Endothelial cell of hepatic sinusoid (primary cell): ENCODE data around the gene PHYHIPL.

ENCODE experiments used
- in situ Hi-C: cut with HindIII; loops from 2 replicates; pipeline ENCODE4 v1.10.0; 2017; ENCODE audit warnings: low sequenced_read_pairs

Gene PHYHIPL

DNA sequence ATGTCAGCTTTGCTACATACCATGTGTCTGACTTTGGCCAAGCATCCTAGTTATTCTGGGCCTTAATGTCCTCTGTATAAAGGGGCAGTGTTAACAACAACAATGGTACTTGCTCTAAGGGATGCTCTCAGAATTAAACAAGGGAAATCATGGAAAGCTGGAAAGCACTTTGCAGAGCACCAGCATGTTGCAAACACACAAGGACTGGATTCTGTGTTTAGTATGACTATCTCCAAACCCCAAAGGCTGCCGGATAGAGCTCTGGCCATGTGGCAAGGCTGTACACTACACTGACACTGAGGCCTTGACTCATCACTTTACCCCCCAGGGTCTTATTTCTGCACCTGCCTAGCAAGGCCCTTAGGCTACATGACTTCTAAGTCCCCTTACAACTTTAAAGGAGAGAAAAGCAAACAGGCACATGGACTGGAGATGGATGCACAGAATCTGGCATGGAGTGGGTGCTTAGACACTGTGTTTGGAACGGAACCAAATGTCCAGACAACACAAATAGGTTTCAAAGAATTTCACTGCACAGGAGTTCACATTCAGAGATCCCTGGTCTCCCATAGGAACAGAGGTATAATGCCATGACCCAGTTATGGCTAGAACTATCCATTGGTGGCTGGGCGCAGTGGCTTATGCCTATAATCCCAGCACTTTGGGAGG lies 111.3 kb downstream of the PHYHIPL start:
- in situ Hi-C loops: no loop called here

DNA sequence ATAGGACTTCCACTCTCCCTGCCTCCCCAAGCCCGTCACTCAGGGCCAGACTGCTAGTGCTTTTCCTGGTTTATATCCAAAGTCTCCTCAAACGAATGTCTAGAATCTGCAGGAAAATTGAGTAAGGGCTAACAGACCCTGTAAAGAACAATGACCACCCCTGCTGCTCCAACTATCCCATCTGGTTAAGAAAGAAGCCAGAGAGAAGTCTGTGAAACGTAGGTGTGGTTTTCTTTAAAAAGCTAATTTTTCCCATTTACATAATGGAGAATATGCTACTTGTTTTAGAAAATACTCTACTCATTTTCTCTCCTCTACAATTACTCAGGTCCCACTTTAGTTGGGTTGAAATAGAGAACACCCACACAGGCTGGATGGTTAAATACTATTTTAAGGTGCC lies 113.4 kb downstream of the PHYHIPL start:
- in situ Hi-C loops: no loop called here

DNA sequence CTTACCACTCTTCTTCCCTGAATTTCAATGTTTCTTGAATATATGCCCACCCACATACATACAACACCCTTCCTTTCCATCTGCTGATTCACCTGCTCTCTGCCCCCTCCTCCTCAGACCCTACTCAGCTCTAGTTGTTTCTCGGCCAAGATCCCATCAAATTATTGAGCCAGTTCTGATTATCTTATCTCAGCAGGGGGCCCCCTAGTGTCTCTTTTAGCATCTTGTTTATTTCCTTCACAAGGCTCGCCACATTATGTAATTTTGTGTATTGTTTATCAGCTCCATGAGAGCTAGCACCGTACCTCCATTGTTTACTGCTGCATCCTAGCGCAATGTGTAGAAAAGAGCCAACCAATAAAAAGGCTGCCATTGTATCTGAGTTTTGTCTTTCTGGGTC lies 114.0 kb downstream of the PHYHIPL start:
- in situ Hi-C loops: no loop called here
